ENCODE measurements around the gene GPHA2.
"Not testable (repeated sequence)": the region's sequence is repeated elsewhere in the genome, so short reads cannot be mapped to it uniquely, and the experiment has no call there.

The GPHA2 gene, protein sequence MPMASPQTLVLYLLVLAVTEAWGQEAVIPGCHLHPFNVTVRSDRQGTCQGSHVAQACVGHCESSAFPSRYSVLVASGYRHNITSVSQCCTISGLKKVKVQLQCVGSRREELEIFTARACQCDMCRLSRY

DNA sequence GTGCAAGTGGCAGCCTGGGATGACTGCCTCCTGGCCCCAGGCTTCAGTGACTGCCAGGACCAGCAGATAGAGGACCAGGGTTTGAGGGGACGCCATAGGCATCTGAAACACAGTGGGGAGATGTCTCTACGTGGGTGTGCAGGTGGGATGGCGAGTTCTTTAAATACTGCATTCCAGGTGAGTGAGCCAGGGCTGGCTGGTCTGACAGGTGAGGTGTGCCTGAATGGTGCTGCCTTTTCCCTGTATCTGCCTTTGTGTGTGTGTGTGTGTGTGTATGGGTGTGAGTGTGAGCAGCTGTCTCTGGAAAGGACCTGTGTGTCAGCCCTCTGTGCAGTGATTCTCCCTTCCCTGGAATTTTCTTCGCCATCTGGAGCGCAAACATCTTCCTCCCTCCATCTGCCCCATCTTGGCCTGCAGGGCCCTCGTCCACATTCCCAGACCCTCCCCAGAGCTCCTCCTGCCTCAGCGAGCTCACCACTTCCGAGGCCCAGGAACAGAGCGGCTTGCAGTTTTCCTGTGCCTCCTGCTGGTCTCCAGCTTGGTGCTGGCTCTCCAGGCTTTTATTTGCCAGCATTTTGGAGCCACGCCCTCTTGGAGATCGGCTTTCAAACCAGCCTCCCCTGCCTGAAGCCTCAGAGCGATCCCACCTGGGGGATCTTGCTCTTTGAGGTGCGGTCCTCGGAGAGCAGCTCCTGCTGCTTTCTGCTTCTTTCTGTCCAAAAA lies at the start of gene GPHA2:
Gene GPHA2 (minus strand): TSS at position 535 of the 723 bp plus-strand sequence. CDS start 433 bp downstream, at position 102.
- DNase-seq, result no peak

DNA sequence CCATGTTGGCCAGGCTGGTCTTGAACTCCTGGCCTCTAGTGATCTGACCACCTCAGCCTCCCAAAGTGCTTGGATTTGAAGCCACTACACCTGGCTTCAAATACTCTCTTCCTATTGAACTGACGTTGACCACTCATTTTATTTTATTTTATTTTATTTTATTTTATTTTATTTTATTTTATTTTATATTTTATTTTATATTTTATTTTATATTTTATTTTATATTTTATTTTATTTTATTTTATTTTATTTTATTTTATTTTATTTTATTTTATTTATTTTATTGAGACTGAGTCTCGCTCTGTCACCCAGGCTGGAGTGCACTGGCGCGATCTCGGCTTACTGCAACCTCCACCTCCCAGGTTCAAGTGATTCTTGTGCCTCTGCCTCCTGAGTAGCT lies 47.6 kb upstream of the GPHA2 start:
- DNase-seq, result not testable (repeated sequence)

DNA sequence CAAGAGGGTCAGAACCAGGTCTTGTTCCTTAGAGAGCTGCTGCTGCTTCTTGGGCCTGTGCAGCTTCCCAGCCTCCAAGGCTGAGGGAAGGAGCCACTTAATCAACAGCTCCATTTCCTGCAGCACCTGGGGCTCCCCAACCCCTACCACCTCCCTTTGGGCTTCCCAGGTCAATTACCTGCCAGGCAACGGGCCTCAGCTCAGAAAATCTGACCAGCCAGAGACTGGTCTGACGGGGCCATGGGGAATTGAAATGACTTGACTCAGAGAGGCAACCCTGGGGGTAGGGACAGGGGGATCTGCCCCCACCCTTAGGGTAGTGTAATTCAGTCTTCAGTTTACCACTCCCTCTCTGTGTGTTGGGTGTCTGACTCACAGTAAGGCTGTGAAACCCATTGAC lies 41.0 kb upstream of the GPHA2 start:
- no peak for DNase-seq

DNA sequence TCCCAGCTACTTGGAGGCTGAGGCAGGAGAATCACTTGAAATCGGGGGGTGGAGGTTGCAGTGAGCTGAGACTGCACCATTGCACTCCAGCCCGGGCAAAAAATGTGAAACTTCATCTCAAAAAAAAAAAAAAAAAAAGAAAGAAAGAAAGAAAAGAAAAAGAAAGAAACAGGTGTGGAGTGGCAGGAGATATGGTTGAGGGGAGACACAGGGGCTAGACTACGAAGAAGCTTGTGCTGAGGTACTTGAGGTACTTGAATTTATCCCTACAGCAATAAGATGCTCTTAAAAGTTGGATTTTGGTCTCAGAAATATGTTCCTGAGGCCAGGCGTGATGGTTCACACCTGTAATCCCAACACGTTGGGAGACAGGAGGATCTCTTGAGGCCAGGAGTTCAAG lies 38.4 kb upstream of the GPHA2 start:
- no peak for DNase-seq

DNA sequence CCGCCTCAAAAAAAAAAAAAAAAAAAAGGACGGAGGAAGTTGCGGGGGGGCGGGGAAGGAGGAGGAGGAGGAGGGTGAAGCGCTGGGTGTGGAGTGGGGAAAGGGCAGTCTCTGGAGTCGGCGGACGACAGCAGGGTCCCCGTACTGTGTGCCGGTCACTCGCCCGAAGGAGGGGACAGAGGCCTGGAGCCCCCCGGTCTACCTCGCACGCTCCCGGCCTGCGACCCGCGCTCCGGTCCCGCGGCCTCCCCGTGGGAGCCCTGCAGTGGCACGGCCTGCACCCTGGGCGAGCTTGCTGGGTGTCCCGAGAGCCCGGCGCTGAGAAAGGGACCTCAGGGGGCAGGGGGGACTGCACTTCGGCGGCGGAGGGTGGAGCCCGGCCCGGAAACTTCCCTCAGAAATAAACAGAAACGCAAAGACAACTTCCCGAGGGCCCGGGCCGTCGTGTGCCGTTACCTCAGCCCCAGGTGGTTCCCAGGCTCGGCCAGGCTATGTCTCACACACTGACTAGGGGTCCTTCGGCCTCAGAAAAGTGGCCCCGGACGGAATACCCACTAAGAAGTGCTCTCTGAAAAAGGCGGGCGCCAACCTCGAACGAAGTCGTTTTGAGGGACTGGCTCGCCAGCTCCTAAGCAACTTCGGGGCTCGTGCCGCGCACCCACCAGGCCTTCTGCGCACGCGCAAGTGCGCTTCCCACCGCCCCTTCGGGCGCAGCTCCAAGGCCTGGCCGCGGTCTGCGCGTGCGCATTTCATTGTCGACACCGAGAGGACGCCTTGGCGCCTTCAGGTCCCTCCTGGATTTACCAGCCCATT lies 35.9 kb upstream of the GPHA2 start, which contains the start of gene MAJIN:
Gene MAJIN (minus strand): TSS at position 688 of the 813 bp plus-strand sequence. CDS start 12,703 bp downstream, outside the sequence.
- DNase-seq, result peak; percentile 88

DNA sequence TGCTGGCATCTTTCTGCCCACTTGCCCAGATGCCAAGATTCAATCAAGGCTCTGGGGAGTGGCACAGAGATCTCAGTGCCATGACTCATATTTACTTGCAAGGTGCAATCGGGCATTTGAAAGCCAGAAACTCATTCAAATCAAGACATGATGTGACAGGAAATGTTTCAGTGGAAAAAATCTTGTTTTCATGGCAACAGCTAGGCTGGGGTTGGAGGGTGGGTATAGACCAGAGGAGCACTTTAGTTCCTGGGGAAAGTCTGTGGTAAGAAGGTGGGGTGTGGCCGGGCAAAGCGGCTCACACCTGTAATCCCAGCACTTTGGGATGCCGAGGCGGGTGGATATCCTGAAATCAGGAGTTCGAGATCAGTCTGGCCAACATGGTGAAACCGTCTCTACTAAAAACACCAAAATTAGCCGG lies 35.0 kb upstream of the GPHA2 start:
- no peak for DNase-seq

DNA sequence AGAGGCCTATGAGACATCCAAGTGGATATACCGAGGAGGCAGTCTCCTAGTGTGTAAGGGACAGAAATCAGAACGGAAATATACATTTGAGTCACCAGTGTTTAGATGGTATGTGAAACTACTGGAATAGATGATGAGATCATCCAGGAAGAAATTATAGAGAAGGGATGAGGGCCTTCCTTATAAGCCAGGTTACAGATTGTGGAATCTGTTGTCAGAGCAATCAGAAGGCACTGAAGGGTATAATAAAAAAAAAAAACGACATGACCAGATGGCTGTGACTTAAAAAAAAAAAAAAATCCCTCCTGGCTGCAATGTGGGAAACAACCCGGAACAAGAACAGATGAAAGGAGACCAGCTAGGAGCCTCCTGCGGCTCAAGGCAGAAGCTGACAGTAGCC lies 33.5 kb upstream of the GPHA2 start:
- no peak for DNase-seq

DNA sequence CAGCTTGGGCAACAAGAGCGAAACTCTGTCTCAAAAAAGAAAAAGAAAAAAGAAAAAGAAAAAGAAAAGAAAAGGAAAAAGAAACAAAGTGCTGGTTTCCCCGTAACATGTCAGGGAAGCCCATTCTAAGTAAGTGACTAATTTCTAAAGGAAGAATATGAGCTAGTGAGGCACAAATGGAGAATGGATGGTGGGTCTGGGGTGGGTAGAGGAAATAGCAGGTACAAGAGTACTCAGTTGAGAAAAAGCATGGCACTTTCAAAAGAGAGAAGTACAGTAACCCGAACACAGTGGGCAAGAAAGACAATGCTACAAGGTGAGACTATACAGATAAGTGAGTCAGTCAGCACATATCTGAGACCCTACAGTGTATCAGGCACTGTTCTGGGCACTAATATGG lies 31.7 kb upstream of the GPHA2 start:
- DNase-seq, result no peak

DNA sequence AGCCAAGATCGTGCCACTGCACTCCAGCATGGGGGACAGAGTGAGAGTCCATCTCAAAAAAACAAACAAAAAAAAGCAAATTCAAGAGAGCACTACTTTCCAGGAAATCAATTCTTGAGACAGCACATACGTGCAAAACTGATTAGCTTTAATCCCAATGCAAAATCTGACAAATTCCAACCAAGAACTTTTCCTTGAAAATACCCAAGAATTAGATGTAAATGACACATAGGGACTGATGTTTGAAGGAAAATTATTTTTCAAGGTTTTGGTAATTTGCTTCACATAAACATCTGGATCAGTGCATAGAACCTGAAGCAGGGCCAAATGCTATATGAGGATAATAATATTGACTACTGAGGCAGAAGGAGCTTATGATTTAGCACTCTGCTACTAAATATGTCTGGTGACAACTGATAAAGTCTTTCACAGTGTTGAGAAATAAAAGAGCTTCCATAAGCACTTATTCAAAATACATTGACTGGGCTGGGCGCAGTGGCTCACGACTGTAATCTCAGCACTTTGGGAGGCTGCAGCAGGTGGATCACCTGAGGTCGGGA lies 27.5 kb upstream of the GPHA2 start:
- DNase-seq, result no peak

DNA sequence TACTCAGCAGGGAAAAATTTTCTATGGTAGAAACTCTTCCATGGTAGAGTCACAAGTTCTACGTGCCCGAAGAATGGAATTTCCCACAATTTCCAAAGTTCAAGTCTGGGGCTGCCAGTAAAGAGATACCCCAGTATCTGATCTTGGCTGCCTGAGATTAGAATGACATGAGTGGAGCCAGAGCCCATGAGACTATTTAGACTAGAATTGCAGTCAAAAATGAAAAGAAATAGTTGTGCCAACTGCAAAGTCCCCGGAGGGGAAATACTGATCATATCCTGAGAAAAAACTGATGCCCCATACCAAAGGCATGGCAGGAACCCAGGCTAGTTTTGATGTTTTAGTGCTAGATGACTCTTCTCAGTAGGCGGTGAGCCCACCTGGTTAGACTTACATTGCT lies 25.0 kb upstream of the GPHA2 start:
- no peak for DNase-seq

DNA sequence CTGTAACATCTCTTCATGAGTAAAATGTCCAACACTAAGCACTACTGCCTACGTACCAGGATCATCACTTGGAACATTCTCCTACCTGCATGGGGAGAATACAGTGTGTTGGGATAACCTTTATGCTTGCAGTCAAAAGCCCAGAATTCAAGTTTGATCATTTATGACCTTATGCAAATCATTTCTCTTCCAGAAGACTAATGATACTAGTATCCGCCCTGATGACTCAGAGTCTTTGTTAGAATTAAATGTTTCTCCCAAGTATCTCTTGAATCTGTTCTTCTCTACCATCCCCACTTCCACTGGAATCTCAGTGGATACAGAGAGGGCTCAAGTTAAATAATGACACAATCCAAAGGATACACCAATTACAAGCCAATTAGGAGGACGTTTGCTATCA lies 23.8 kb upstream of the GPHA2 start:
- no peak for DNase-seq

DNA sequence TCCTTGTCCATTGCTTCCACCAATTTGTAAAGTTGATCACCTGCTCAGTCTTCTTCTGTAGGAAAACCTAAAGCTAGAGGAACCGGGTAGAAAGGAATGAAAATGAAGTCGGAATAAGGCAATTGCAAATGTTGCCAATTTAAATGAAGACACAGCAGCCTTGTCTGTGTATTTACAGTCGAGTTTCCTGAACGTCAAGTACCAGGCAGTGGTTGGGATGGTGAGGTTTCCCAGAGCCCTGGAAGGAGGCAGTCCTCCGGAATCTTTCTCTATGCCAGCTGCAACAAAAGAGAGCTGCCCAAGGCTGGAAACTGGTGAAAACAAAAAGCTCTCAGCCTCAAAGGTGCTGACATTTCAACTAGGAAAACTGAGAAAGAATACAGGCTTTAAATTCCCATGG lies 18.5 kb upstream of the GPHA2 start:
- DNase-seq, result no peak

DNA sequence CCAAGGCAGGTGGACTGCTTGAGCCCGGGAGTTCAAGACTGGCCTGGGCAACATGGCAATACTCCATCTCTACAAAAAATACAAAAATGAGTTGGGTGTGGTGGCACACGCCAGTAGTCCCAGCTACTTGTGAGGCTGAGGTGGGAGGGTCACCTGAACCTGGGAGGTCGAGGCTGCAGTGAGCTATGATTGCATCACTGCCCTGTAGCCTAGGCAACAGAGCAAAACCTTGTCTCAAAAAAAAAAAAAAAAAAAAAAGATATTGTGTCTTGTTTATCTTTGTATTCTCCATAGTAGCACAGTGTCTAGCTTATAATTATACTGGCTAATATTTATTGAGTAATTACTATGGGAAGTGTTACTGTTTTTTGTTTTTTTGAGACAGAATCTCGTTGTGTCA lies 15.8 kb upstream of the GPHA2 start:
- no peak for DNase-seq

DNA sequence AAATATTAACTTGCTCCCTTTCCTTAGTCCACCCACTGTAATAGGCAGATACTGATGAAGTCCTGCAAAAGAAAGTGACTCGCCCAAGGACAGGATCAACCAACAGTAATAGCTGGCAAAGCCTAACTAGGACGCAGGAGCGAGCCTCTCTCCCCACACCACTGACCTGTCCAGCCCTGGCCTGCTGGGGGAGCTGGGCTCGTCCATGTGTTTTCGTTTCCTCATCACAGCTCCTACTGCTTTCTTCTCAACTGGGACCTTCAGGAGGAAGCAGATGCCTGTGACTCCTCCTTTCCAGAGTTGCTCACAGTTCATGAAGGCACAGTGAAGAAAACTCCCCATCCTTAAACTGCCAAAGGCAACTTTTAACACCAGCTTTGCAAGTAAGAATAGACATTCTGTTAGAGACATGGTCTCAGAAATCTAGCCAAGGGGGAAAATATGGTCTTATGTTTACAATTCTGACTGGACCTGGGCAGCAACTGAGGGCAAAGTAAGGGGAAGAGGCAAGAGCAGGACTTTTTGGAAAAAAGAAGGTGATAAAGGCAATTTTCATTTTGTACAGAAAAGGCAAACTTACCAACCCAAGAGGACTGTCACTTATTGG lies 11.6 kb upstream of the GPHA2 start:
- DNase-seq, result no peak

DNA sequence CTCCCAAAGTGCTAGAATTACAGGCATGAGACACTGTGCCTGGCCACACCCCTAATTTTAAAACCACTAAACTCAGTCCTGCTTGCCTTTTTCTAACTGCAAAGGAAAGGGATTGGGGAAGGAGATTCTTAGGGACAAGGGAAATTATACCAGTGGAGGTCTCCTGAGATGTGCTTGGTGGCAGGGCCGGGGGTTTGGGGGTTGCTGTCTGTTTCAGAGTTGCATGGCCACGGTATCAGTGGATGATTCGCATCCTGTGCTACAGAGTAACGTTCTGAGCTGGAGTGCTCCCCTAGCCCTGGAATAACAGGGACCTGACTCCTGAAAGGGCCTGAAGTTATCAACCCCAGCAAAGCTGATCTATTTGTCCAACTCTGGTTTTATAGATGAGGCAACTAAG lies 846 bp upstream of the GPHA2 start:
- no peak for DNase-seq

DNA sequence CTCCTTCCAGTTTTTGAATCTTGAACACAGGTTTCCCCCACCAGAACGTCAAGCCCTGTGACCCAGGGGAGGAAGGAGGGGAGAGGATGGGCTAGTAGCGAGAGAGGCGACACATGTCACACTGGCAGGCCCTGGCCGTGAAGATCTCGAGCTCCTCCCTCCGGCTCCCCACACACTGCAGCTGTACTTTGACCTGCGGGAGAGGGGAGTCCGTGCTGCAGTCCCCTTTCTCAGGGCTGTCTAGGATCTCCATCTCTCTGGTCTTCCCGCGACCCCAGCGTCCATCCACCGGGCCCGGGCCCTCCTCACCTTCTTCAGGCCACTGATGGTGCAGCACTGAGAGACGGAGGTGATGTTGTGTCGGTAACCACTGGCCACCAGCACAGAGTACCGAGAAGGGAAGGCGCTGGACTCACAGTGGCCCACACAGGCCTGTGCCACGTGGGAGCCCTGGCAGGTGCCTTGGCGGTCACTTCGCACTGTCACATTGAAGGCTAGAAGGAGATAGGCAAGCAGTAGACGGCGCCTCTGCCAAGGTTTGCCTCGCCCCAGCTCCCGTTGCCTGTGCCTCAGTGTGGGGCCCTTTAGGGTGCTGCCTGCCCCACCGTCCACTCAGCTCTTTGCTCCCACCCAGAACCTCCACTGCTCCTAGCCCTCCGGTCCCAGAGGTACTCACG lies 873 bp downstream of the GPHA2 start:
- DNase-seq, result no peak

DNA sequence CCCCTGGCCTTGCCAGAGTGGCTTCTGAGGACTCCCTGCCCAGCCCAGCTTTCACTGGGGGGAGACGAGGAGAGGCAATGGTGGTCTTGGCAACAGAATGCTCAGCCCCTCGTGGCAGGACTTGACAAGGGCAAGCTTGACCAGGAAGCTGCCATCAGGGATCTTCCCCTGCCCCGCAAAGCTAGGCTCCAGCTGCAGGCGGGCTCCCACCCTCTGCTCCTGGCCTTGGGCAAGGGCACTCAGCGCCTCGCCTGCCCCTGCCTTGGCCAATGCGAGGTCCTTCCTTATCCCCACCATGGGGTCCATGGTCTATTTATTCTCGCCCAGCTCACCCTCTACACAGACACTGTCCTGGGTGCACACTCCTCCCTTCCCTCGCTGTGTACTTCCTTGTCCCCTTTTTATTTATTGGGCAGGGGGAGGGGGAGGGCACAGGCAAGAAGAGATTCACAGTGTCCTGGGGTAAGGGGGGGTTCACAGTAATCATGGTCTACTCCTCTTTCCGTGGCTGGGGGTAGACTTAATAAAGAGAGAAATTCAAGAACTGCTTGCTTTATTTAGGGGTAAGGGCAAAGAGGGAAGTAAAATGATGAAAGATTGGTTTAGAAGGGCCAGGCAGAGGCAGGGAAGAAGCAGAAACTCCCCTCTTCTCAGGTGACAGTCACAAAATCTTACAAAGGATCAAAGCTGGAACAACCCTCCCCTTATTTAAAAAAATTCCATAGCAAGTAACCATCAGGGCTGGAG lies 1.6 kb downstream of the GPHA2 start:
- DNase-seq, result no peak

DNA sequence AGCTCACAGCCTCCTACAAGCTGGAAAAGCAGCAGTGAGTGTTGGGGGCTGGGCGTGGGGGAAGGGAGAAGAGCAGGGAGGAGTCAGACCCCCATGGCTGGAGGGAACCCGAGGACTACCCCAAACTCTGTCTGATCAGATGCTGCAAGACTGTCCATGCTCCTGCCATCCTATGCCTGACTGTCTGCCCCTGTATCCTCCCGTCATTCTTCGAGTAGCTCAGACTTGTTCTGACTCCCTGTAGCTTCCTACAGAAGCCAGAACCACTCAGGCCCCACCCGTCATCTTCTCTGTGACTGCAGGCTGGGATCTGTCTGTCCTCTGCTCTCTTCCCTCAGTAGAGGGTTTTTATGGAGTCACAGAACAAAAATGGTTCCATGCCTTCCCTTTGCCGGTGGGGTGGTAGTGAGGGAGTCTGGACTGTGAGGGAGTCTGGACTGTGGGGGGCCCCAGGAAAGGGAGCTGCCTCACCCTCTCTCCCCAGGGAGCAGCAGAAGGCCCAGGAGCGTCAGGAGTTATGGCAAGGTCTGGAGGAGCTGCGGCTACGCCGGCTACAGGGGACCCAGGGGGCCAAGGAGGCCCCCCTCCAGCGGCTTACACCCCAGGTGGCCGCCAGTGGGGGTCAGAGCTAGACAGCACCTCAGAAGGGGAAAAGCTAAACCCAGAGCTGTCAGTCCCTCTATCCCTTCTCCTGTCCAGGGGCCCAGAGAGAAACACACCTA lies 2.3 kb downstream of the GPHA2 start:
- DNase-seq, result no peak

DNA sequence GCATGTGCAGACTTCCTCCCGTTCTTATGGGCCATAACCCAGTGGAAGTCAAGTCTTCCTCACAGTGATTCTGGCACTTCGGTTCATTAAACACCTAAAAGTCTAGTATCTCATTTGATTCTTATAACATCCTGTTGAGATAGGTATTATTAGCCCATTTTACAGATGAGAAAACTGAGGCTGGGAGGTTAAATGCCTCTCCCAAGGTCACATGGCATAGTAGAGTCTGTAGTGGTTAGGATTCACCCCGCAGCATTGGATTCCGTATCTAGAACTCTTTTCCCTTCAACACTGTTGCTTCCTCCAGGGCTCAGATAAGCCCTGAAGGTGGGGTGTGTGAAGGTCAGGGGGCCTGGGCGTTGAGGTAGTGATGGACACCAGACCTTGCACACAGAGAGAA lies 3.4 kb downstream of the GPHA2 start:
- DNase-seq, result no peak

DNA sequence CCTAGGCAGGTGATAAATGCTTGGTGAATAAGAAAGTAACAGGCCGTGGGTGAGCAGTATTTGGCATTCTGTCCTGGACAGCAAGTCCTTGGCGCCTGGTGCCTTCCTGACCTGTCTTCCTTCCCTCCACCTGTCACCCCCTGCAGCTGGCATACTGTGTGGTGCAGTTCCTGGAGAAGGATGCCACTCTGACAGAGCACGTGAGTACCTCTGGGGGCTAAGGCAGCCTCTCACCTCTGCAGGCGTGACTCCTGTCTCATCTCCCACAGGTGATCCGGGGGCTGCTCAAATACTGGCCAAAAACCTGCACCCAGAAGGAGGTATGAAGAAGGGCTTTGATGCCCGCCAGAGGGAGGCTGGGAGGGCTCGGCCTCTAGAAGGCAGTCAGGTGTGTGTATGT lies 4.4 kb downstream of the GPHA2 start:
- no peak for DNase-seq

DNA sequence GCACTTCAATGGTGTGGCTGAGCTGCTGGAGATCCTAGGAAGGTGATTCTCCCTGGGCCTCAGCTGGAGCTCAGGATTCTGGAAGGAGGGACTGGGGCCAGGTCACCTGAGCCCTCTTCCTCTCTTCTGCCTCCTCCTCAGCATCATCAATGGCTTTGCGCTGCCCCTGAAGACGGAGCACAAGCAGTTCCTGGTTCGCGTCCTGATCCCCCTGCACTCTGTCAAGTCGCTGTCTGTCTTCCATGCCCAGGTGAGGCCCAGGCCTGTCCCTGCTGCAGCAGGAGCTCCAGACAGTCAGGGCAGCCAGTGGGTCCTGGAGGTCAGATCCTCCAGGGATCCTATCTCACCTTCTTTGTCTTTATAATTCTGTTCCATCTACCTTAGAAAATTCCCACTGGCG lies 5.4 kb downstream of the GPHA2 start:
- no peak for DNase-seq

Measured in activated CD4-positive, alpha-beta T cell treated with anti-CD3 and anti-CD28 coated beads for 1 hour (primary cell).